HCT116 (cell line): ENCODE data around the gene SMYD3. TPM values are rescaled to one million over a fixed set of nuclear protein-coding genes. Genes with fewer than 3 reads are reported as not detected.
"Not testable (repeated sequence)": the region's sequence is repeated elsewhere in the genome, so short reads cannot be mapped to it uniquely, and the experiment has no call there.

Experiments
- ATAC-seq: fragments of 200-7000 bp; cut with Tn5 transposase; 2 replicates; pipeline ENCODE4 v1.9.1; 2020; ENCODE audit warnings: mild to moderate bottlenecking, moderate library complexity
- BruUV-seq: library from RNA; stranded (reverse); fragments of 400-500 nt; replicated peaks from 2 replicates; lab custom pipeline; 2021; lab: Mats Ljungman, UMichigan
- CTCF ChIA-PET: fragments of 300-600 bp; sonication (Branson Sonifier 250); formaldehyde crosslinking; loops from one replicate; lab custom pipeline; 2021; ENCODE audit warnings: antibody characterized with exemption; lab: Charles Lee
- POLR2A ChIA-PET: fragments of 300-600, 350-600 bp; sonication (Branson Sonifier 250); formaldehyde crosslinking; loops from one replicate; lab custom pipeline; 2021; ENCODE audit warnings: antibody characterized with exemption; lab: Charles Lee
- RAD21 ChIA-PET, 2 experiments: fragments of 300-600 bp; sonication (Branson Sonifier 250); formaldehyde crosslinking; loops; one replicate each; lab custom pipeline; 2023; ENCODE audit warnings: low total read pairs in 2 of 2; ENCODE audit not compliant: uncharacterized antibody in 2 of 2, unreplicated experiment in 2 of 2, low non-redundant PET in 1 of 2; lab: Charles Lee
- DNase-seq: peaks from one replicate; pipeline ENCODE4 v3.0.0-alpha.2; 2010; ENCODE audit warnings: low read depth, low spot score
- H2AFZ ChIP-seq: fragments of 200-600 bp; shearing (Covaris generic), sonication (generic); 2 replicates; pipeline ENCODE4 v1.6.1; 2017; ENCODE audit warnings: low read depth, mixed run types, mixed read lengths, antibody characterized with exemption, low read length; ENCODE audit not compliant: poor library complexity, severe bottlenecking
- H3K27ac ChIP-seq: 2 replicates; pipeline ENCODE4 v1.5.1; 2012; ENCODE audit warnings: low read depth, low read length
- H3K27me3 ChIP-seq: fragments of 200-600 bp; sonication (generic); 2 replicates; pipeline ENCODE4 v1.6.1; 2016; ENCODE audit warnings: mixed run types, low read length, mixed read lengths; ENCODE audit not compliant: insufficient read depth
- H3K36me3 ChIP-seq, 2 experiments: fragments of 200-500 bp in 1 of 2; fragments of 200-600 bp in 1 of 2; sonication (Bioruptor generic) in 1 of 2; sonication (generic) in 1 of 2; 2 replicates each; pipeline versions ENCODE4 v1.5.1 to v1.6.1; 2014 to 2016; ENCODE audit warnings: low read length in 2 of 2, inconsistent platforms in 1 of 2, mixed read lengths in 1 of 2, mixed run types in 1 of 2; ENCODE audit not compliant: insufficient read depth in 2 of 2, control insufficient read depth in 1 of 2
- H3K4me1 ChIP-seq, 2 experiments: fragments of 200-600 bp in 1 of 2; sonication (generic) in 1 of 2; 2 replicates each; pipeline versions ENCODE4 v1.5.1 to v1.6.1; 2012 to 2017; ENCODE audit warnings: low read length in 2 of 2, inconsistent platforms in 1 of 2, mild to moderate bottlenecking in 1 of 2, mixed read lengths in 1 of 2, mixed run types in 1 of 2, moderate library complexity in 1 of 2; ENCODE audit not compliant: insufficient read depth in 2 of 2, control insufficient read depth in 1 of 2
- H3K4me2 ChIP-seq: fragments of 200-600 bp; sonication (generic); 2 replicates; pipeline ENCODE4 v1.6.1; 2017; ENCODE audit warnings: mixed run types, low read length, mixed read lengths
- H3K4me3 ChIP-seq, 2 experiments: fragments of 200-600 bp in 1 of 2; sonication (generic) in 1 of 2; replicated peaks in 1 of 2; 2 replicates each; pipeline ENCODE4 v1.5.1; 2011 to 2016; ENCODE audit warnings: low read length in 2 of 2, control low read depth in 1 of 2, low read depth in 1 of 2, mild to moderate bottlenecking in 1 of 2, mixed read lengths in 1 of 2, mixed run types in 1 of 2
- H3K79me2 ChIP-seq: fragments of 200-600 bp; sonication (generic); 2 replicates; pipeline ENCODE4 v1.6.1; 2017; ENCODE audit warnings: mild to moderate bottlenecking, mixed run types, low read length, moderate library complexity, mixed read lengths; ENCODE audit not compliant: insufficient read depth
- H3K9ac ChIP-seq: fragments of 200-600 bp; sonication (generic); 2 replicates; pipeline ENCODE4 v1.6.1; 2016; ENCODE audit warnings: low read length, mixed read lengths
- H3K9me2 ChIP-seq: fragments of 200-600 bp; sonication (generic), shearing (Covaris generic); 2 replicates; pipeline ENCODE4 v1.6.1; 2017; ENCODE audit warnings: mixed run types, mild to moderate bottlenecking, moderate library complexity; ENCODE audit not compliant: insufficient read depth
- H3K9me3 ChIP-seq, 2 experiments: fragments of 200-500 bp in 1 of 2; fragments of 200-600 bp in 1 of 2; sonication (Bioruptor generic) in 1 of 2; sonication (generic) in 1 of 2; 2 replicates each; pipeline ENCODE4 v1.6.1; 2014 to 2017; ENCODE audit warnings: low read length in 2 of 2, mixed read lengths in 2 of 2, inconsistent platforms in 1 of 2, low read depth in 1 of 2, mild to moderate bottlenecking in 1 of 2, mixed run types in 1 of 2, moderate library complexity in 1 of 2; ENCODE audit not compliant: control insufficient read depth in 1 of 2, insufficient read depth in 1 of 2
- H4K20me1 ChIP-seq: fragments of 200-600 bp; sonication (generic), shearing (Covaris generic); 2 replicates; pipeline ENCODE4 v1.6.1; 2017; ENCODE audit warnings: mixed run types, mild to moderate bottlenecking, moderate library complexity; ENCODE audit not compliant: insufficient read depth
- CEBPB ChIP-seq: IDR thresholded peaks from 2 replicates; pipeline ENCODE4 v1.6.1; 2012; ENCODE audit warnings: low read depth
- EZH2phosphoT487 ChIP-seq: fragments of 200-600 bp; IDR thresholded peaks from 2 replicates; pipeline ENCODE4 v1.6.1; 2018; ENCODE audit warnings: antibody characterized with exemption, borderline replicate concordance
- FOSL1 ChIP-seq: IDR thresholded peaks from 2 replicates; pipeline ENCODE4 v1.6.1; 2012; ENCODE audit warnings: low read depth
- intact Hi-C: fragments of 100-400 bp; cut with micrococcal nuclease; formaldehyde crosslinking; loops from 2 replicates; pipeline ENCODE4 v1.10.0; 2022
- total RNA-seq: library from RNA; stranded (reverse); gene quantifications from one replicate; pipeline ENCODE4 v1.2.1, GENCODE V29; 2021; ENCODE audit not compliant: unreplicated experiment
- TF ChIP-seq, protein P1 (sequence below): IDR thresholded peaks from 2 replicates; pipeline ENCODE4 v1.6.1; 2012; ENCODE audit warnings: low read depth
- TF ChIP-seq, protein P2 (sequence below), 3 experiments: fragments of 200-600 bp in 1 of 3; sonication (generic) in 1 of 3; IDR thresholded peaks in 2 of 3; conservative IDR thresholded peaks in 1 of 3; 2 replicates each; pipeline ENCODE4 v1.5.1; 2012 to 2017; ENCODE audit warnings: low read depth in 2 of 3, low read length in 2 of 3, antibody characterized with exemption in 1 of 3, borderline replicate concordance in 1 of 3, control low read depth in 1 of 3, mild to moderate bottlenecking in 1 of 3, mixed read lengths in 1 of 3, mixed run types in 1 of 3, moderate library complexity in 1 of 3; ENCODE audit not compliant: insufficient read depth in 1 of 3
- TF ChIP-seq, protein P3 (sequence below): IDR thresholded peaks from 2 replicates; pipeline ENCODE4 v1.6.1; 2011; ENCODE audit warnings: mild to moderate bottlenecking, low read length, moderate library complexity; ENCODE audit not compliant: insufficient replicate concordance; ENCODE audit errors: extremely low read depth
- TF ChIP-seq, protein P4 (sequence below): IDR thresholded peaks from 2 replicates; pipeline ENCODE4 v1.6.1; 2012

The SMYD3 gene
- total RNA-seq, 1 experiment from 2014 or later: 33.6 TPM

DNA sequence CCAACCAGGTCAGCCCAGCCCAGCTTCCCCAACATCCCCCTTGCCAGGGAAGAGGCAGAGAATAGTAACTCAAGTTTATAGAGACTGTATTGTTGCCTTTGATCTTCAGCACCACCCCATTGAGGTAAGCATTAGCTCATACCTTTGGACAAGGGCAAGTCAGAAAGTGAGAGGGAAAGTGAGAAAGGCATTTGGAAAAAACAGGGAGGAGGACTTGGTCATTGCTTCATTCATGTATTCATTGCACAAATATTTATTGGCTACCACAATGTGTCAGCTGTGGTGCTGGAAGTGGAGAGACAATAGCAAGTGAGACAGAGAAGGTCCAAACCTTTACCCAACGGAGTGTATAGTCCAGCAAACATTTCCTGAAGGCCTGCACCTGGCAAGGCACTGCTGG, 791.1 kb downstream of the SMYD3 start (continued):
- TF ChIP-seq, protein P1, sequence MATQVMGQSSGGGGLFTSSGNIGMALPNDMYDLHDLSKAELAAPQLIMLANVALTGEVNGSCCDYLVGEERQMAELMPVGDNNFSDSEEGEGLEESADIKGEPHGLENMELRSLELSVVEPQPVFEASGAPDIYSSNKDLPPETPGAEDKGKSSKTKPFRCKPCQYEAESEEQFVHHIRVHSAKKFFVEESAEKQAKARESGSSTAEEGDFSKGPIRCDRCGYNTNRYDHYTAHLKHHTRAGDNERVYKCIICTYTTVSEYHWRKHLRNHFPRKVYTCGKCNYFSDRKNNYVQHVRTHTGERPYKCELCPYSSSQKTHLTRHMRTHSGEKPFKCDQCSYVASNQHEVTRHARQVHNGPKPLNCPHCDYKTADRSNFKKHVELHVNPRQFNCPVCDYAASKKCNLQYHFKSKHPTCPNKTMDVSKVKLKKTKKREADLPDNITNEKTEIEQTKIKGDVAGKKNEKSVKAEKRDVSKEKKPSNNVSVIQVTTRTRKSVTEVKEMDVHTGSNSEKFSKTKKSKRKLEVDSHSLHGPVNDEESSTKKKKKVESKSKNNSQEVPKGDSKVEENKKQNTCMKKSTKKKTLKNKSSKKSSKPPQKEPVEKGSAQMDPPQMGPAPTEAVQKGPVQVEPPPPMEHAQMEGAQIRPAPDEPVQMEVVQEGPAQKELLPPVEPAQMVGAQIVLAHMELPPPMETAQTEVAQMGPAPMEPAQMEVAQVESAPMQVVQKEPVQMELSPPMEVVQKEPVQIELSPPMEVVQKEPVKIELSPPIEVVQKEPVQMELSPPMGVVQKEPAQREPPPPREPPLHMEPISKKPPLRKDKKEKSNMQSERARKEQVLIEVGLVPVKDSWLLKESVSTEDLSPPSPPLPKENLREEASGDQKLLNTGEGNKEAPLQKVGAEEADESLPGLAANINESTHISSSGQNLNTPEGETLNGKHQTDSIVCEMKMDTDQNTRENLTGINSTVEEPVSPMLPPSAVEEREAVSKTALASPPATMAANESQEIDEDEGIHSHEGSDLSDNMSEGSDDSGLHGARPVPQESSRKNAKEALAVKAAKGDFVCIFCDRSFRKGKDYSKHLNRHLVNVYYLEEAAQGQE: no peak
- TF ChIP-seq, protein P2, sequence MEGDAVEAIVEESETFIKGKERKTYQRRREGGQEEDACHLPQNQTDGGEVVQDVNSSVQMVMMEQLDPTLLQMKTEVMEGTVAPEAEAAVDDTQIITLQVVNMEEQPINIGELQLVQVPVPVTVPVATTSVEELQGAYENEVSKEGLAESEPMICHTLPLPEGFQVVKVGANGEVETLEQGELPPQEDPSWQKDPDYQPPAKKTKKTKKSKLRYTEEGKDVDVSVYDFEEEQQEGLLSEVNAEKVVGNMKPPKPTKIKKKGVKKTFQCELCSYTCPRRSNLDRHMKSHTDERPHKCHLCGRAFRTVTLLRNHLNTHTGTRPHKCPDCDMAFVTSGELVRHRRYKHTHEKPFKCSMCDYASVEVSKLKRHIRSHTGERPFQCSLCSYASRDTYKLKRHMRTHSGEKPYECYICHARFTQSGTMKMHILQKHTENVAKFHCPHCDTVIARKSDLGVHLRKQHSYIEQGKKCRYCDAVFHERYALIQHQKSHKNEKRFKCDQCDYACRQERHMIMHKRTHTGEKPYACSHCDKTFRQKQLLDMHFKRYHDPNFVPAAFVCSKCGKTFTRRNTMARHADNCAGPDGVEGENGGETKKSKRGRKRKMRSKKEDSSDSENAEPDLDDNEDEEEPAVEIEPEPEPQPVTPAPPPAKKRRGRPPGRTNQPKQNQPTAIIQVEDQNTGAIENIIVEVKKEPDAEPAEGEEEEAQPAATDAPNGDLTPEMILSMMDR (IDR thresholded peaks at IDR 0.05 in 2 of 3, conservative IDR thresholded peaks at IDR 0.05 in 1 of 3; ENCODE audit: borderline replicate concordance in 1 of 3, insufficient read depth in 1 of 3, low read depth in 2 of 3, low read length in 2 of 3): no peak
- TF ChIP-seq FOSL1: 0 out of 2 replicates have a peak, but pooled peaks have one; percentile 23
- TF ChIP-seq CEBPB: peak; percentile 73
- no peak for TF ChIP-seq EZH2phosphoT487

DNA sequence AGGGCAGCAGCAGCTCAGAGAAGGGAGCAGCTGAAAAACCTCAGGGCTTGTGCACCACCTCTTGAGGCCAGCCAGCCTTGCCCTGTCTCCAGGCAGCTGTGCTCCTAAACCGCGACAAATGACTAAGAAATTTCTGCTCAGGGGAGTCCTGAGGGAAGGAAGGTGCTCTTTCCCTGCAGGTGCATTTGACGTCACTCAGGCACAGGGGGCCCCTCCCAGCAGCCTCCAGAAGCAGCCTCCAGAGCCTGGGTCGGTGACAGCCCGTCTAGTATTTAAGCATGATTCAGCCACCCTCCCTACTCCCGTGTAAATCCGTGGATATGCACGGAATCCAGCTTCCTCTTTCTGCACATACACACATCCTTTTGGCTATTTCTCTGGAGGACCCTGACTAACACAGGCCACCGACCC, 791.8 kb downstream of the SMYD3 start:
- TF ChIP-seq FOSL1: no peak
- TF ChIP-seq, protein P3, sequence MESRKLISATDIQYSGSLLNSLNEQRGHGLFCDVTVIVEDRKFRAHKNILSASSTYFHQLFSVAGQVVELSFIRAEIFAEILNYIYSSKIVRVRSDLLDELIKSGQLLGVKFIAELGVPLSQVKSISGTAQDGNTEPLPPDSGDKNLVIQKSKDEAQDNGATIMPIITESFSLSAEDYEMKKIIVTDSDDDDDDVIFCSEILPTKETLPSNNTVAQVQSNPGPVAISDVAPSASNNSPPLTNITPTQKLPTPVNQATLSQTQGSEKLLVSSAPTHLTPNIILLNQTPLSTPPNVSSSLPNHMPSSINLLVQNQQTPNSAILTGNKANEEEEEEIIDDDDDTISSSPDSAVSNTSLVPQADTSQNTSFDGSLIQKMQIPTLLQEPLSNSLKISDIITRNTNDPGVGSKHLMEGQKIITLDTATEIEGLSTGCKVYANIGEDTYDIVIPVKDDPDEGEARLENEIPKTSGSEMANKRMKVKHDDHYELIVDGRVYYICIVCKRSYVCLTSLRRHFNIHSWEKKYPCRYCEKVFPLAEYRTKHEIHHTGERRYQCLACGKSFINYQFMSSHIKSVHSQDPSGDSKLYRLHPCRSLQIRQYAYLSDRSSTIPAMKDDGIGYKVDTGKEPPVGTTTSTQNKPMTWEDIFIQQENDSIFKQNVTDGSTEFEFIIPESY: no peak
- TF ChIP-seq, protein P4, sequence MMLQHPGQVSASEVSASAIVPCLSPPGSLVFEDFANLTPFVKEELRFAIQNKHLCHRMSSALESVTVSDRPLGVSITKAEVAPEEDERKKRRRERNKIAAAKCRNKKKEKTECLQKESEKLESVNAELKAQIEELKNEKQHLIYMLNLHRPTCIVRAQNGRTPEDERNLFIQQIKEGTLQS: no peak
- no TSS peak for BruUV-seq
- H3K4me2 ChIP-seq: no peak overlapping the region
- no peak overlapping the region for H3K9ac ChIP-seq
- H3K4me1 ChIP-seq: peaks cover 0 to 6% of the 10 kb centered on the region in 2 experiments; a peak in 2 of 4 replicates
- no peaks in the 10 kb centered on the region for H3K9me2 ChIP-seq
- intact Hi-C loops: no loop called here
- no peak overlapping the region for H2AFZ ChIP-seq
- ChIA-PET RAD21 (no interaction called here), POLR2A (no interaction called here), CTCF (no interaction called here)
- no peaks in the 10 kb centered on the region for H4K20me1 ChIP-seq
- H3K36me3 ChIP-seq: no peaks in the 10 kb centered on the region
- no peak for DNase-seq
- ATAC-seq: no peak
- H3K79me2 ChIP-seq: no peaks in the 10 kb centered on the region
- H3K9me3 ChIP-seq: no peaks in the 10 kb centered on the region
- H3K27me3 ChIP-seq: no peaks in the 10 kb centered on the region
- H3K27ac ChIP-seq: no peak overlapping the region
- no peak overlapping the region for H3K4me3 ChIP-seq

DNA sequence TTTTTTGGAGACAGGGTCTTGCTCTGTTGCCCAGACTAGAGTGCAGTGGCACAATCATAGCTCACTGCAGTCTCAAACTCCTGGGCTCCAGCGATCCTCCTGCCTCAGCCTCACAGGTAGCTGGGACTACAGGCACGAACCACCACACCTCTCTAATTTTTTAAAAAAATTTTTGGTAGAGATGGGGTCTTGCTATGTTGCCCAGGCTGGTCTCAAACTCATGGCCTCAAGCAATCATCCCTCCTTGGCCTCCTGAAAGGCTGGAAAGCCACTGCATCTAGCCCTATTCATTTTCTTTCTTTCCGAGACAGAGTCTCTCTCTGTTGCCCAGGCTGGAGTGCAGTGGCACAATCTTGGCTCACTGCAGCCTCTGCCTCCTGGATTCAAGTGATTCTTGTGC, 793.1 kb downstream of the SMYD3 start:
- intact Hi-C loops: not testable (repeated sequence)

More for the DNA sequence above, 793.1 kb downstream of the SMYD3 start:
- RAD21 ChIA-PET, POLR2A ChIA-PET, H4K20me1 ChIP-seq, H3K9me3 ChIP-seq, H3K9ac ChIP-seq, H2AFZ ChIP-seq, H3K9me2 ChIP-seq, BruUV-seq, H3K79me2 ChIP-seq, CTCF ChIA-PET, H3K27me3 ChIP-seq, H3K4me3 ChIP-seq, ATAC-seq, H3K27ac ChIP-seq, H3K4me1 ChIP-seq, H3K4me2 ChIP-seq, DNase-seq, H3K36me3 ChIP-seq: not testable (repeated sequence)
